RWPE1 (cell line): Measurements from ENCODE around the gene MED26.
"Not testable (repeated sequence)": the region's sequence is repeated elsewhere in the genome, so short reads cannot be mapped to it uniquely, and the experiment has no call there.

Source experiments
- CTCF ChIA-PET: fragments of 350-600 bp; sonication (Branson Sonifier 250); formaldehyde crosslinking; extraction: SDS; loops from one replicate; lab custom pipeline; 2021; lab: Yijun Ruan, JAX
- POLR2A ChIA-PET: fragments of 400-600 bp; formaldehyde crosslinking; extraction: SDS; loops from one replicate; lab custom pipeline; 2020; ENCODE audit warnings: antibody characterized with exemption; ENCODE audit not compliant: low non-redundant PET; lab: Yijun Ruan, JAX
- DNase-seq: peaks from one replicate; pipeline ENCODE4 v3.0.0; 2012; ENCODE audit warnings: low spot score
- H3K27ac ChIP-seq: fragments of 450-650 bp; 2 replicates; pipeline ENCODE4 v1.5.1; 2017
- CTCF ChIP-seq: fragments of 450-650 bp; conservative IDR thresholded peaks from 2 replicates; pipeline ENCODE4 v1.5.1; 2017; ENCODE audit warnings: low read depth, mild to moderate bottlenecking

MED26 gene

DNA sequence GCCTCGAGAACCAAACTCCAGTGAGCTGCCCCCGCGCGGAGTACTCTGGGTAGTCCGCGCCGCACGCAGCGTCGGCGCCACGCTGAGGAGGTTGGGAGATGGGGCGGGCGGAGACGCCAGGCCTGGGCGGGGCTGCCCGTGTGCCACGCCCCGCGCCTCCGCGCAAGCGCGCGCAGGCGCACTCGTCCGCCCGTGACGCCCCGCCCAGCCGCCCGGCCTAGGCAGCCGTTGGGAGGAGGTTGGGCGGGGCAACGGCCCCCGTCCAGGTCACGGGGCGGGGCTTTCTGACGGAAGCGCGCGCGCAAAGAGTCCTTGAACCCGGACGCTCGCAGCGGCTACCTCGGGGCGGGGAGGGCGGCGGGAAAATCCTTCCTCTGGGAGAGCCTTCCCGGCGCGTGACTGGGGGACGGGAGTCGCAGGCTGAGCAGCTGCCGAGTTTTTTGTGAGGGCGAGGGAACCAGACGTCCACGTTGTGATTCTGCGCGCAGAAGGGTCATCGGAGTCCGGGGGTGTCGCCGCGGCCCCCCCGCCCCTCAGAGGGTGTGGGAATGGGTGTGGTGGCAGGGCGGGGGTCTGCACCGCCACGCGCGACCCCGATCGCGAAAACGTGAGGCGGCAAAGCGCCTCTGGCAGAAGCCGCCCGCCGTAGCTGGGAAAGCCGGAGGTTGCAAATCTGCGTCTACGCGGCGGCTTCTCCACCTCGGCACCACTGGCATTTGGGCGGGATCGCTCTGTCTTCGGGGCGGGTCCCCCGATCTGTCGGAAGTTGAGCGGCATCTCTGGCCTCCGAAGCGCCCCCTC, at the start of gene MED26:
Gene MED26 (minus strand): TSS at position 22 of the 801 bp plus-strand sequence. CDS start 261 bp downstream, outside the sequence.
- TF ChIP-seq CTCF, result no peak
- POLR2A ChIA-PET, result interaction anchor here (0.8 to 1.0 kb wide), 2 partner anchors 10 to 56 kb away, joined by 3 read pairs; no protein-coding TSS in a partner anchor
- peak; percentile 100 for DNase-seq
- CTCF ChIA-PET, result interaction anchor here (0.5 kb wide), 1 partner anchor 86 kb away, joined by 6 read pairs; no protein-coding TSS in a partner anchor
- H3K27ac ChIP-seq, result peak within 1 kb of the TSS; percentile 93

- no peak overlapping the region for H3K27ac ChIP-seq
- ChIA-PET CTCF (interaction anchor here (0.7 kb wide), 1 partner anchor 17 kb away, joined by 3 read pairs; the partner anchor contains the start of gene SMIM7), POLR2A (no interaction called here)
- TF ChIP-seq CTCF, result no peak
- DNase-seq, result no peak
Measured at GRCh38 chr19:16677055-16677454, 49.1 kb upstream of the MED26 start.

- no peak overlapping the region for H3K27ac ChIP-seq
- ChIA-PET POLR2A (no interaction called here), CTCF (no interaction called here)
- DNase-seq, result no peak
- no peak for TF ChIP-seq CTCF
Measured at GRCh38 chr19:16676101-16676798, 48.2 kb upstream of the MED26 start.

DNA sequence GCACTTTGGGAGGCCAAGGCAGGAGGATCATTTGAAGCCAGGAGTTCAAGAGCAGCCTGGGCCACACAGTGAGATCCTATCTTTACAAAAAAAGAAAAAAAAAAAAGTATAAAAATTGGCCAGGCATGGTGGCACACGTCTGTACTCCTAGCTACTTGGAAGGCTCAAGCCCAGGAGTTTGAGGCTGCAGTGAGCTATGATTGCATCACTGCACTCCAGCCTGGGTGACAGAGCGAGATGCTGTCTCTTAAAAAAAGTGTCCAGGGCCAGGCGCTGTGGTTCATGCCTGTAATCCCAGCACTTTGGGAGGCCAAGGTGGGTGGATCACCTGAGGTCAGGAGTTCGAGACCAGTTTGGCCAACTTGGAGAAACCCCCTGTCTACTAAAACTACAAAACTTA, 45.8 kb upstream of the MED26 start:
- POLR2A ChIA-PET, result interaction anchor here (0.6 to 0.7 kb wide), 2 partner anchors 12 to 569 kb away, joined by 3 to 8 read pairs; no protein-coding TSS in a partner anchor
- CTCF ChIA-PET, result interaction anchor here (0.6 to 0.7 kb wide), 3 partner anchors 15 to 427 kb away, joined by 4 to 5 read pairs (median 5); no protein-coding TSS in a partner anchor
- H3K27ac ChIP-seq, DNase-seq: not testable (repeated sequence)

GRCh38 chr19:16673231-16673630, 45.2 kb upstream of the MED26 start:
- DNase-seq, result no peak
- no peak for TF ChIP-seq CTCF
- H3K27ac ChIP-seq, result no peak overlapping the region
- ChIA-PET CTCF (interaction anchor here (0.6 kb wide), 2 partner anchors 42 to 699 kb away, joined by 3 to 5 read pairs; no protein-coding TSS in a partner anchor), POLR2A (interaction anchor here (1.2 kb wide), 1 partner anchor 13 kb away, joined by 6 read pairs; the partner anchor contains the start of gene SMIM7)

- 0 out of 2 replicates have a peak overlapping the region, but pooled peaks have one; percentile 7 for H3K27ac ChIP-seq
- DNase-seq, result no peak
- no peak for TF ChIP-seq CTCF
- ChIA-PET CTCF (no interaction called here), POLR2A (no interaction called here)
Measured at GRCh38 chr19:16671652-16672274, 43.8 kb upstream of the MED26 start.
